Right lobe of liver (tissue), 4 donors: ENCODE data around the gene ERC2.

Experiments
- CTCF ChIP-seq, 4 donors: fragments of 200-600 bp in 3 of 4; fragments of 450-650 bp in 1 of 4; IDR thresholded peaks; one replicate each; pipeline versions ENCODE4 v1.5.1 to v1.8.0; 2016 to 2022; ENCODE audit warnings: antibody characterized with exemption in 4 of 4, mild to moderate bottlenecking in 2 of 4
- POLR2A ChIP-seq: fragments of 450-650 bp; IDR thresholded peaks from one replicate; pipeline ENCODE4 v1.6.1; 2017; ENCODE audit warnings: antibody characterized with exemption, mild to moderate bottlenecking
- donor health status: DM: no; HTN: no; CAD: no.
- donor health status: DM: no; HTN: no; CAD: no.
- donor health status: DM: no; HTN: yes; CAD: no.

- TF ChIP-seq CTCF (IDR thresholded peaks at IDR 0.05) (no peak), POLR2A (no peak)
Observed at GRCh38 chr3:55471084-55471483, 997.2 kb downstream of the ERC2 start.
